A549 (cell line): Measurements from ENCODE around the gene PYCARD. TPM values are rescaled to one million over a fixed set of nuclear protein-coding genes. Genes with fewer than 3 reads are reported as not detected.

ENCODE experiments used
- ATAC-seq, 2 experiments: fragments of 200-7000 bp in 1 of 2; fragments of >200 bp in 1 of 2; cut with Nextera tagmentation in 1 of 2; cut with Tn5 transposase in 1 of 2; 3 replicates each; pipeline versions ENCODE4 v1.8.0 to v1.9.1; 2018 to 2020; ENCODE audit warnings: mild to moderate bottlenecking in 1 of 2, moderate library complexity in 1 of 2
- CTCF ChIA-PET: fragments of 300-600 bp; sonication (Branson Sonifier 250); formaldehyde crosslinking; extraction: SDS; loops from one replicate; lab custom pipeline; 2021; ENCODE audit warnings: antibody characterized with exemption, inconsistent platforms; lab: Yijun Ruan, JAX
- POLR2A ChIA-PET: fragments of 350-600 bp; formaldehyde crosslinking; extraction: SDS; loops from one replicate; lab custom pipeline; 2021; ENCODE audit warnings: antibody characterized with exemption, inconsistent platforms; lab: Yijun Ruan, JAX
- DNase-seq, 2 experiments: peaks; one replicate each; pipeline versions ENCODE4 v3.0.0 to v3.0.0-alpha.2; 2011 to 2016; ENCODE audit warnings: low read depth in 1 of 2, low spot score in 1 of 2
- FAIRE-seq: peaks from 2 replicates; lab custom pipeline; 2011; peaks lifted over from hg19 to GRCh38; lab: Jason Lieb, UNC
- H3K27ac ChIP-seq, 2 experiments: fragments of >200 bp; sonication (Bioruptor Twin); formaldehyde crosslinking; 3 replicates each; pipeline ENCODE4 v1.5.1; 2016 to 2017
- H3K4me1 ChIP-seq: fragments of >200 bp; sonication (Bioruptor Twin); formaldehyde crosslinking; 3 replicates; pipeline ENCODE4 v1.6.1; 2016
- H3K4me2 ChIP-seq: fragments of >200 bp; sonication (Bioruptor Twin); formaldehyde crosslinking; 3 replicates; pipeline ENCODE4 v1.6.1; 2016
- H3K4me3 ChIP-seq: fragments of >200 bp; sonication (Bioruptor Twin); formaldehyde crosslinking; 3 replicates; pipeline ENCODE4 v1.5.1; 2016
- H3K9me3 ChIP-seq: fragments of >200 bp; sonication (Bioruptor Twin); formaldehyde crosslinking; 3 replicates; pipeline ENCODE4 v1.6.1; 2016
- ATOH8 ChIP-seq: fragments of 250-450 bp; sonication (Bioruptor Pico); IDR thresholded peaks from 2 replicates; pipeline ENCODE4 v1.5.0; 2020; ENCODE audit warnings: low read depth, mild to moderate bottlenecking, moderate library complexity
- CBX2 ChIP-seq: fragments of 200-600 bp; sonication (generic); IDR thresholded peaks from 2 replicates; pipeline ENCODE4 v1.6.1; 2016; ENCODE audit warnings: low read depth, mild to moderate bottlenecking, borderline replicate concordance
- CBX8 ChIP-seq: fragments of 200-600 bp; sonication (generic); IDR thresholded peaks from 2 replicates; pipeline ENCODE4 v1.6.1; 2016
- CHD4 ChIP-seq: fragments of 200-600 bp; sonication (generic); IDR thresholded peaks from 2 replicates; pipeline ENCODE4 v1.6.1; 2016; ENCODE audit warnings: antibody characterized with exemption, mild to moderate bottlenecking, borderline replicate concordance
- E2F6 ChIP-seq: IDR thresholded peaks from 2 replicates; pipeline ENCODE4 v1.6.1; 2012; ENCODE audit warnings: low read depth, borderline replicate concordance
- EHMT2 ChIP-seq: fragments of 200-600 bp; sonication (generic); IDR thresholded peaks from 2 replicates; pipeline ENCODE4 v1.6.1; 2016; ENCODE audit warnings: antibody characterized with exemption, low read depth, mild to moderate bottlenecking, moderate library complexity
- ELK1 ChIP-seq: fragments of 150-350 bp; IDR thresholded peaks from 2 replicates; pipeline ENCODE4 v1.6.1; 2014; ENCODE audit warnings: low read depth, mild to moderate bottlenecking, low read length
- FOSB ChIP-seq: fragments of 250-450 bp; sonication (Bioruptor Pico); IDR thresholded peaks from 2 replicates; pipeline ENCODE4 v1.5.0; 2020; ENCODE audit warnings: mild to moderate bottlenecking, moderate library complexity
- FOSL2 ChIP-seq, 2 experiments: fragments of 450-650 bp in 1 of 2; fragments of >200 bp in 1 of 2; sonication (Bioruptor Twin) in 1 of 2; formaldehyde crosslinking; IDR thresholded peaks; 2 replicates each; pipeline versions ENCODE4 v1.5.0 to v1.6.1; 2016 to 2020; ENCODE audit warnings: mild to moderate bottlenecking in 1 of 2, moderate library complexity in 1 of 2
- HES2 ChIP-seq: fragments of >200 bp; sonication (Bioruptor Twin); formaldehyde crosslinking; IDR thresholded peaks from 2 replicates; pipeline ENCODE4 v1.6.1; 2016
- HMGXB4 ChIP-seq: fragments of 250-450 bp; sonication (Bioruptor Pico); IDR thresholded peaks from 2 replicates; pipeline ENCODE4 v1.5.0; 2021; ENCODE audit warnings: mild to moderate bottlenecking, moderate library complexity, borderline replicate concordance
- HOXB13 ChIP-seq: fragments of 250-450 bp; sonication (Bioruptor Pico); IDR thresholded peaks from 2 replicates; pipeline ENCODE4 v1.5.0; 2020; ENCODE audit warnings: low read depth, mild to moderate bottlenecking, moderate library complexity
- MYC ChIP-seq: IDR thresholded peaks from 2 replicates; pipeline ENCODE4 v1.6.1; 2012; ENCODE audit warnings: mild to moderate bottlenecking, inconsistent platforms, low read length, improper control_type of control experiment, borderline replicate concordance
- POLR2AphosphoS2 ChIP-seq: conservative IDR thresholded peaks from 2 replicates; pipeline ENCODE4 v1.6.1; 2012; ENCODE audit warnings: low read length, improper control_type of control experiment, inconsistent platforms
- RARB ChIP-seq: fragments of 250-450 bp; sonication (Bioruptor Pico); IDR thresholded peaks from 2 replicates; pipeline ENCODE4 v1.8.0; 2021; ENCODE audit warnings: mild to moderate bottlenecking, moderate library complexity
- REST ChIP-seq: fragments of 200-600 bp; sonication (generic); IDR thresholded peaks from 2 replicates; pipeline ENCODE4 v1.6.1; 2016; ENCODE audit warnings: antibody characterized with exemption, mild to moderate bottlenecking, moderate library complexity
- RFX5 ChIP-seq: fragments of 450-650 bp; IDR thresholded peaks from 2 replicates; pipeline ENCODE4 v1.7.1; 2014; ENCODE audit warnings: antibody characterized with exemption, mild to moderate bottlenecking, moderate library complexity
- TFCP2L1 ChIP-seq: fragments of 250-450 bp; sonication (Bioruptor Pico); IDR thresholded peaks from 2 replicates; pipeline ENCODE4 v1.5.0; 2021; ENCODE audit warnings: mild to moderate bottlenecking
- ZC3H11A ChIP-seq: fragments of 450-650 bp; IDR thresholded peaks from 2 replicates; pipeline ENCODE4 v1.6.1; 2014; ENCODE audit warnings: antibody characterized with exemption, mild to moderate bottlenecking
- ZFP36 ChIP-seq: fragments of 450-650 bp; IDR thresholded peaks from 2 replicates; pipeline ENCODE4 v1.6.1; 2014; ENCODE audit warnings: borderline replicate concordance; ENCODE audit not compliant: partially characterized antibody
- WGBS: methylation state at CpG from one replicate; pipeline ENCODE4 v1.1.6; 2017; ENCODE audit errors: missing lambda C conversion rate; 5-methylcytosine and 5-hydroxymethylcytosine counted together
- polyA plus RNA-seq, 4 experiments: library from polyadenylated mRNA; depleted of rRNA in 3 of 4; stranded (reverse); fragments of >200 nt; fragmentation: RNase III in 1 of 4; extraction: RNeasy Plus Mini Kit Qiagen cat#74134 plus additional on column Dnase treatment in 1 of 4; gene quantifications; 2 replicates in 3 of 4; 3 replicates in 1 of 4; pipeline ENCODE4 v1.2.3, GENCODE V29; 2011 to 2017

The PYCARD gene
- polyA plus RNA-seq, 2 of the 4 experiments (the other 2 are of a cell fraction): 16.1 to 30.1 TPM

GRCh38 chr16:31185339-31185738, 17.2 kb downstream of the PYCARD start:
- CTCF ChIA-PET: interaction anchor here (0.7 kb wide), 1 partner anchor 11 kb away, joined by 3 read pairs; no protein-coding TSS in a partner anchor
- Histone ChIP-seq H3K9me3 (no peaks in the 10 kb centered on the region), H3K27ac (no peak overlapping the region), H3K4me1 (peaks cover 29% of the 10 kb centered on the region), H3K4me3 (no peak overlapping the region), H3K4me2 (no peak overlapping the region)
- ATAC-seq (no peak), FAIRE-seq (no peak), DNase-seq (no peak)
- TF ChIP-seq HES2: no peak
- TF ChIP-seq TFCP2L1 (CRISPR knock-in tag): 0 out of 2 replicates have a peak, but pooled peaks have one; percentile 52
- POLR2A ChIA-PET: interaction anchor here (1.2 kb wide), 1 partner anchor 68 kb away, joined by 3 read pairs; the partner anchor contains the start of gene KAT8
- 73% methylated on average over 5 of the region's 5 CpGs for WGBS

GRCh38 chr16:31184888-31185287, 17.7 kb downstream of the PYCARD start:
- Histone ChIP-seq H3K4me1 (peaks cover 29% of the 10 kb centered on the region), H3K9me3 (no peaks in the 10 kb centered on the region), H3K4me3 (no peak overlapping the region), H3K4me2 (no peak overlapping the region), H3K27ac (no peak overlapping the region)
- ChIA-PET POLR2A (interaction anchor here (1.2 kb wide), 1 partner anchor 67 kb away, joined by 3 read pairs; the partner anchor contains the start of gene KAT8), CTCF (interaction anchor here (0.6 kb wide), 2 partner anchors 149 to 200 kb away, joined by 3 to 5 read pairs; partner anchors contain the start of gene HSD3B7)
- FAIRE-seq (no peak), ATAC-seq (no peak), DNase-seq (no peak)
- TF ChIP-seq HES2: no peak
- TF ChIP-seq CBX8: no peak
- TF ChIP-seq E2F6: no peak
- TF ChIP-seq EHMT2: no peak
- TF ChIP-seq FOSL2 (IDR thresholded peaks at IDR 0.05): no peak
- TF ChIP-seq FOSL2 (CRISPR knock-in tag; IDR thresholded peaks at IDR 0.05): no peak
- no peak for TF ChIP-seq ATOH8
- TF ChIP-seq MYC: no peak
- TF ChIP-seq CHD4: no peak
- TF ChIP-seq CBX2: no peak
- no peak for TF ChIP-seq POLR2AphosphoS2
- TF ChIP-seq RARB (CRISPR knock-in tag): no peak
- no peak for TF ChIP-seq ZFP36
- TF ChIP-seq FOSB: no peak
- no peak for TF ChIP-seq ZC3H11A
- no peak for TF ChIP-seq REST
- no peak for TF ChIP-seq HMGXB4 (CRISPR knock-in tag)
- no peak for TF ChIP-seq HOXB13
- TF ChIP-seq RFX5: no peak
- TF ChIP-seq ELK1: no peak
- 95% methylated on average over 14 of the region's 14 CpGs for WGBS
